Heart right ventricle (tissue), 16 donors: ENCODE results near the gene MYL6. TPM values are rescaled to one million over a fixed set of nuclear protein-coding genes. Genes with fewer than 3 reads are reported as not detected.
A peak's percentile ranks its signal among the peaks of the same experiment; 100 is the strongest.

Experiments
- ATAC-seq, 8 donors: fragments of 200-7000 bp; cut with Tn5 transposase; one replicate each; pipeline ENCODE4 v1.9.1; 2020; ENCODE audit warnings: mild to moderate bottlenecking in 8 of 8, moderate library complexity in 8 of 8, moderate number of reproducible peaks in 1 of 8
- DNase-seq, 2 donors: peaks; one replicate each; pipeline ENCODE4 v3.0.0-alpha.2; 2020
- H3K27ac ChIP-seq, 10 donors: fragments of 200-600 bp; sonication (generic) in 2 of 10; one replicate each; pipeline versions ENCODE4 v1.5.0 to v1.8.0; 2020 to 2022; ENCODE audit warnings: mild to moderate bottlenecking in 3 of 10
- H3K27me3 ChIP-seq, 7 donors: fragments of 200-600 bp; one replicate each; pipeline ENCODE4 v1.8.0; 2021 to 2022; ENCODE audit warnings: mild to moderate bottlenecking in 2 of 7
- H3K36me3 ChIP-seq, 9 donors: fragments of 200-600 bp; sonication (generic) in 1 of 9; one replicate each; pipeline versions ENCODE4 v1.5.0 to v1.8.0; 2020 to 2022; ENCODE audit warnings: mild to moderate bottlenecking in 2 of 9
- H3K4me1 ChIP-seq, 9 donors: fragments of 200-600 bp; sonication (generic) in 1 of 9; one replicate each; pipeline versions ENCODE4 v1.5.0 to v1.8.0; 2020 to 2022; ENCODE audit warnings: mild to moderate bottlenecking in 4 of 9
- H3K4me3 ChIP-seq, 10 donors: fragments of 200-600 bp; sonication (generic) in 2 of 10; one replicate each; pipeline versions ENCODE4 v1.5.0 to v1.8.0; 2020 to 2022; ENCODE audit warnings: mild to moderate bottlenecking in 7 of 10, moderate library complexity in 2 of 10
- H3K9me3 ChIP-seq, 11 donors: fragments of 200-600 bp in 10 of 11; sonication (generic) in 2 of 11; one replicate each; pipeline versions ENCODE4 v1.5.0 to v1.8.0; 2013 to 2022; ENCODE audit warnings: mild to moderate bottlenecking in 2 of 11, control low read depth in 1 of 11, moderate library complexity in 1 of 11
- CTCF ChIP-seq, 9 donors: fragments of 200-600 bp; sonication (generic) in 2 of 9; IDR thresholded peaks; one replicate each; pipeline versions ENCODE4 v1.5.0 to v1.8.0; 2021 to 2022; ENCODE audit warnings: antibody characterized with exemption in 9 of 9, mild to moderate bottlenecking in 5 of 9, moderate library complexity in 1 of 9
- WGBS, 2 donors: extraction: QIAGEN DNeasy Blood & Tissue Kit; methylation state at CpG; one replicate each; pipeline ENCODE4 v1.1.7; 2013; ENCODE audit warnings: inconsistent platforms in 1 of 2; 5-methylcytosine and 5-hydroxymethylcytosine counted together
- intact Hi-C, 10 donors: fragments of 100-400 bp; cut with DNase I; formaldehyde crosslinking; loops; one replicate each; pipeline versions ENCODE4 v1.11.1 to v1.14.2; 2022
- polyA plus RNA-seq, 2 donors: library from polyadenylated mRNA; stranded (reverse); fragments of 200-250 nt; gene quantifications; one replicate each; pipeline ENCODE4 v1.2.3, GENCODE V29; 2013
- total RNA-seq, 10 donors: library from RNA; stranded (reverse); fragmentation: NEBNext Ultra II Directional in 3 of 10; extraction: Animal tissue kit (Norgen Biotek cat#: 25700) in 3 of 10; gene quantifications; one replicate each; pipeline versions ENCODE4 v1.2.1 to v1.2.4, GENCODE V29; 2021 to 2023
- donor health status: Arrhythmogenic right ventricular cardiomyopathy.
- donor health status: ischemic (EF 13 %, LVEDD 7.1; RV severe dilation, severe dysfunction).
- donor health status: healthy with polysubstance abuse.
- donor health status: DM: no; HTN: yes; CAD: no.
- donor health status: DM: no; HTN: no; CAD: no.
- donor health status: ischemic (EF 25% LVEDD 6.9; RV normal size, moderate dysfunction).
- donor health status: ischemic (EF 25% LVEDD 5.7; RV mildly dilated, moderate dysfunction).
- donor health status: healthy.
- donor health status: DM: yes; HTN: yes; CAD: no.
- donor health status: Ischemic cardiomyopathy.
- donor health status: ischemic (EF 35%, LVEDD 5.7; RV mildly dilated, moderate dysfunction).
- donor health status: nonischemic (EF 11% LVEDD 7.7; RV severe dilation, severe dysfunction).
- donor health status: DM: yes; HTN: yes; CAD: no.
- donor health status: PGD.
- donor health status: ischemic (EF 29% LVEDD 5.4; RV normal size, mild dysfunction).
- donor health status: nonischemic (EF 23%, LVEDD 6.1; RV moderate dilation, normal function).

The MYL6 gene
- total and polyA plus RNA-seq, 12 donors = 355 to 2,127 (median 503) TPM

GRCh38 chr12:56152132-56152755 is 5.9 kb upstream of the MYL6 start, which contains the start of gene MYL6B:
Gene MYL6B (plus strand): TSS chr12:56152587. CDS start chr12:56153919, 1,332 bp downstream.
- Histone ChIP-seq H3K9me3 (no peaks in the 10 kb centered on the region), H3K36me3 (peaks cover 0 to 16% (median 0%) of the 10 kb centered on the region in 9 donors), H3K4me1 (peaks cover 3 to 41% (median 35%) of the 10 kb centered on the region in 9 donors), H3K4me3 (peak within 1 kb of the TSS; percentile 38 to 85 (median 69)), H3K27me3 (no peaks in the 10 kb centered on the region), H3K27ac (peak within 1 kb of the TSS; percentile 89 to 97 (median 93))
- intact Hi-C loops = loop anchor here in 1 of 10 donors (2.0 kb wide), 1 partner anchor 37 kb away; the partner anchor contains the start of gene SMARCC2
- TF ChIP-seq CTCF (IDR thresholded peaks at IDR 0.05) = no peak
- peak; percentile 93 to 94 for DNase-seq
- ATAC-seq = peak; percentile 93 to 98 (median 96)
- WGBS, 2 donors = 0% methylated on average over 37 of the region's 37 CpGs

GRCh38 chr12:56152756-56153677 is 5.1 kb upstream of the MYL6 start:
- peaks cover 6 to 40% (median 35%) of the 10 kb centered on the region in 9 donors for H3K4me1 ChIP-seq
- H3K27ac ChIP-seq = peak overlapping the region in 9 of 10 donors; percentile 89 to 97 (median 93)
- intact Hi-C loops = loop anchor here in 1 of 10 donors (2.0 kb wide), 1 partner anchor 36 kb away; the partner anchor contains the start of gene SMARCC2
- no peak for TF ChIP-seq CTCF (IDR thresholded peaks at IDR 0.05)
- peak overlapping the region in 9 of 10 donors; percentile 52 to 85 (median 70) for H3K4me3 ChIP-seq
- ATAC-seq = no peak
- H3K9me3 ChIP-seq = no peaks in the 10 kb centered on the region
- peaks cover 0 to 16% (median 0%) of the 10 kb centered on the region in 9 donors for H3K36me3 ChIP-seq
- H3K27me3 ChIP-seq = no peaks in the 10 kb centered on the region
- 13 to 16% methylated on average over 8 of the region's 8 CpGs for WGBS, 2 donors
- no peak for DNase-seq

- peaks cover 0 to 16% (median 0%) of the 10 kb centered on the region in 9 donors for H3K36me3 ChIP-seq
- no peaks in the 10 kb centered on the region for H3K9me3 ChIP-seq
- intact Hi-C loops = loop anchor here in 1 of 10 donors (2.0 kb wide), 1 partner anchor 35 kb away; the partner anchor contains the start of gene SMARCC2
- no peak overlapping the region for H3K4me3 ChIP-seq
- peaks cover 6 to 40% (median 35%) of the 10 kb centered on the region in 9 donors for H3K4me1 ChIP-seq
- DNase-seq (no peak), ATAC-seq (no peak)
- TF ChIP-seq CTCF (IDR thresholded peaks at IDR 0.05) = no peak
- no peak overlapping the region for H3K27ac ChIP-seq
- no peaks in the 10 kb centered on the region for H3K27me3 ChIP-seq
- WGBS, 2 donors = 80 to 82% methylated on average over 5 of the region's 5 CpGs
Measured at GRCh38 chr12:56153678-56154065, 4.5 kb upstream of the MYL6 start.

GRCh38 chr12:56154246-56154771 is 3.9 kb upstream of the MYL6 start:
- TF ChIP-seq CTCF (IDR thresholded peaks at IDR 0.05) = no peak
- no peak for ATAC-seq

More at GRCh38 chr12:56154246-56154771, 3.9 kb upstream of the MYL6 start:
- H3K27ac ChIP-seq = no peak overlapping the region
- WGBS, 2 donors = 89 to 100% methylated on average over 1 of the region's 1 CpG
- peaks cover 6 to 41% (median 36%) of the 10 kb centered on the region in 9 donors for H3K4me1 ChIP-seq
- intact Hi-C loops = no loop called here
- H3K27me3 ChIP-seq = no peaks in the 10 kb centered on the region
- H3K9me3 ChIP-seq = no peaks in the 10 kb centered on the region
- H3K36me3 ChIP-seq = peaks cover 0 to 16% (median under 1%) of the 10 kb centered on the region in 9 donors
- DNase-seq = no peak
- no peak overlapping the region for H3K4me3 ChIP-seq
